ENCODE measurements around the gene ZNF492. TPM values are rescaled to one million over a fixed set of nuclear protein-coding genes. Genes with fewer than 3 reads are reported as not detected.

The ZNF492 gene
- total RNA-seq = 1.1 TPM

GRCh38 chr19:22633706-22634449, at the start of gene ZNF492:
Gene ZNF492, plus strand, starts transcription at chr19:22634324. Its CDS starts 19,076 bp downstream, at chr19:22653400.
- peak; percentile 11 to 95 (median 92) for DNase-seq (ENCODE audit: low read depth in 2 of 3, low spot score in 2 of 3)

- DNase-seq (ENCODE audit: low read depth in 2 of 3, low spot score in 2 of 3) = no peak
Measured at GRCh38 chr19:22595422-22595821, 38.7 kb upstream of the ZNF492 start.

- peak in 1 of 3 donors; percentile 1 for DNase-seq (ENCODE audit: low read depth in 2 of 3, low spot score in 2 of 3)
Measured at GRCh38 chr19:22595918-22596341, 38.2 kb upstream of the ZNF492 start.

DNA sequence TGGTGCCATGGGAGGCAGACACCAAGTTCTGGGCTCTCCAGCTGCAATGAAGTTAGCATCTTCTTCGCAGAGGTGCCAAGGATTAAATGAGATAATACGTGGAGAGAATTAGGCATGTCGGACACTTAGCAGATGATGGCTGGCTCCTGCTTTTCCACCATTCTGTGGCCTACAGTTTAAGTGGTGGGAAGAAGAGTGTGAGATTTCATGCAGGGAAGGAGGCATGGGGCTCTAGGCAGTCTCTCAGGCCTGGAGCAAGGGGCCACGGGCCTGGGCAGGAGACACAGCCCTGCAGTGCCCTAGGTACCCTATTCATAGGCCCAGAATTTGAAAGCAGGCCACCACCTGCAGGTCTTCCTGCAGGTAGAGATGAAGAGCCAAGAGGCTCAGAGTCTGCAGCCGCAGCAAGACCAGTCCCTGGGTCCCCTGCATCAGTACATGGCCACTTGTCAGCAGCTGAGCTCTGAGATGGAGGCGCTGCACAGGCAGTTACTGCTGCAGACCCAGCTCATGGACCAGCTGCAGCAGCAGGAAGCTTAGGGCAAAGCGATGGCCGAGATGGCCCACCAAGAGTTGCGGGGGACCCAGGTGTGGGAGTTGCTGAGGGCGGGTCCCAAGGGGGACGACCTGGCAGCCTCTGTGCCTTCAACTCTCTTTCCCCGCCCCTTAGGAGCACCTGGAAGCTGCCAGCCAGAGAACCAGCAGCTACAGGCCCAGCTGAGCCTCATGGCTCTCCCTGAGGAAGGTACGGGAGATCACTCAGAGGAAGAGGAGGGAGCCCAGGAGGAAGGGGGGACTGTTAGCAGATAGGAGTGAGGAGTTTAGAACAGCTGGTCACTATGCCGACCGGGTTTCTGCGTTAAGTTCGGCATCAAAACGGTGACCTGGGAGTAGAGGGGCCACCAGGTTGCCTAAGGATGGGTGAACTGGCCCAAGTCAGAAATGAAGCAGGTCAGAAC, 33.2 kb upstream of the ZNF492 start:
- DNase-seq (ENCODE audit: low read depth in 2 of 3, low spot score in 2 of 3) = no peak

GRCh38 chr19:22601906-22602630, 32.1 kb upstream of the ZNF492 start:
- no peak for DNase-seq (ENCODE audit: low read depth in 2 of 3, low spot score in 2 of 3)

- DNase-seq (ENCODE audit: low read depth in 2 of 3, low spot score in 2 of 3) = no peak
Measured at GRCh38 chr19:22602631-22603272, 31.4 kb upstream of the ZNF492 start.

GRCh38 chr19:22603518-22604440, 30.3 kb upstream of the ZNF492 start:
- no peak for DNase-seq (ENCODE audit: low read depth in 2 of 3, low spot score in 2 of 3)

- no peak for DNase-seq (ENCODE audit: low read depth in 2 of 3, low spot score in 2 of 3)
Measured at GRCh38 chr19:22604571-22605274, 29.4 kb upstream of the ZNF492 start.

DNA sequence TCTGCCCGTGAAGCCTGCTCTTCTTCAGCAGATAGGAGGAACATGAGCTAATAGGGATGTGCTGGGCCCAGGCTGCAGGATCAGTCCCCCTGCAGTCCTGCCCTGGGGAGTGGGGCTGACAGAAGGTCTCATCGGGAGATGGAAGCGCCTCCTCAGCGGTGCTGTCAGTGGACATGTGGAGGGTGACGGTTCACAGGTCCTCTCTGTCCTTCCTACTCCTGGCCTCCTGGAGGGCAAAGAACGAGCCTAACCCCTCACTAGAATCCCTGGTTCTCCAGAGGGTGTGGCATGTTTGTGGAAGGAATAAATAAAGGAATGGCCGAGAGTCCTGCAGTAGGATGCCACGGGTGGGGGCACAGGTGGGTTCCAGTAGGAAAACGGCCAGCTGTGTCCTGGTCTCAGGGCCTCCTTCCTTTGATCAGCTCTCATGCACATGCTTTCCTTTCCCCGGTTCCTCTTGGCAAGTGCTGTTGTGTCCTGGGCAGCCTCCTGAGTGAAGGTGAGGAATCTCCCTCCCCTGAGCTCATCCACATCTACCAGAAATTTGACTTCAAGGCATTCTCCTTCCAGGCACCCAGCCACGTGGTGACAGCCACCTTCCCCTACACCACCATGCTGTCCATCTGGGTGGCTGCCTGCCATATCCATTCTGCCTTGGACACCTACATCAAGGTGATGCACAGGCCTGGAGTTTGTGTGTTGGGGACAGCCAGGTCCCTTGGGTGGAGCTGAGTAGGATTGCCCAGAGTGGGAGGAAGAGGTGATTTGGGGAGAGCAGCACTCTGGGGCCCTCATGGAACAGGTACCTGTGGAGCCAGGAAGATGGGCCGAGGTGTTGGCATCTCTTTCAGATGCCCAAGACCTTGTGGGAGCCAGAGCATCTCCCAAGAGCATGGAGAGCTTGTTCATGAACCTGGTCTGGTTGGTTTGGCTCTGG, 28.6 kb upstream of the ZNF492 start:
- no peak for DNase-seq (ENCODE audit: low read depth in 2 of 3, low spot score in 2 of 3)

- no peak for DNase-seq (ENCODE audit: low read depth in 2 of 3, low spot score in 2 of 3)
Measured at GRCh38 chr19:22606212-22606553, 27.9 kb upstream of the ZNF492 start.

DNA sequence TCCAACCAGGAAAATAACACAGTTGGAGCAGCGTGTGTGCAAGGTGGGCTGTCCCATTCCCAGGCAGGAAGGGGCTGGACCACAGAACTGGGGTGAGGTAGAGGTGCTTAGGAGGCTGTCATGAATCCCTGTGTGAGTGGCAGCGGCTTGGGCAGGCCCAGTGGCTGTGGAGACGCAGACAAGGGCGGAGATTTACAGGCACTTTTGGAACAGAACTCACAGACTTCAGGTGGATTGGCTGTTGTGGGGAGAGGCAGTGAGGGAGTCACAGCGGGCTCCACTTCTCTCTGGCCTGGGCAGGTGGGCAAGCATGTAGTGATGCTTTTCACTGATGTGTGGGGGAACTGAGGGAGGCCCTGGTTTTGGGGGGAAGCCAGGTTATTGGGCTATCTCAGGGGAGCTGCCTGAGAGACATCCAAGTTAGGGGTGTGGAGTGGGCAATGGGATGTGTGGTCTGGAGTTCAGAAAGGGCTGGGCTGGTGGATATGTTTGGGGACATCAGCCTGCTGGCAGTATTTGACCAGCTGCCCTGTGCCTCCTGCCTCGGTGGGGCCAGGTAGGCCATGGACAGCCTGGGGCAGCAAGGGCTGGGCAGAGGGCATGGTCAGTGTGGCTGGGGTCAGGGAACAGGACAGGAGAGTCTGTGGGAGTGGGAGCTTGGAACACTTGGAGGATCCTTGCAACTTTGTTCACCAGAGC, 27.0 kb upstream of the ZNF492 start:
- no peak for DNase-seq (ENCODE audit: low read depth in 2 of 3, low spot score in 2 of 3)

GRCh38 chr19:22607653-22608430, 26.3 kb upstream of the ZNF492 start:
- no peak for DNase-seq (ENCODE audit: low read depth in 2 of 3, low spot score in 2 of 3)

DNA sequence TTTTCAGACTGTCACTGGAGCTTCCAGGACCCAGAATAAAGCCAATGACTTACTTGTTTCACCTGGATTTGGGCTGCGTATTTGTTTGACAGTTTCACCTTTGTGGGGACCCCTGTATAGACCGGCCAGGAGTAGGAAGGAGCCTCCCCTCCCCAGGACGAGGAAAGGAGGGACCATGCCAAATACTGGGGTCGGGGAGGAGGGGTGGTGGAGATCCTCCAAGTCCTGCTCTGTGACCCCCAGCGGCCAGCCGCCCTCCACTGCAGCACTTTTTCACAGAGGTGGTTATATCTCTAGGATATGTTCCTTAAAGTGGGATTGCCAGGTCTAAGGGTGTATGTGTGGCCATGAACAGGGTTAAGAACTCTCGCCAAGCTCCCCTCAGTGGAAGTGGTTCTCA, 25.7 kb upstream of the ZNF492 start:
- DNase-seq (ENCODE audit: low read depth in 2 of 3, low spot score in 2 of 3) = no peak

DNA sequence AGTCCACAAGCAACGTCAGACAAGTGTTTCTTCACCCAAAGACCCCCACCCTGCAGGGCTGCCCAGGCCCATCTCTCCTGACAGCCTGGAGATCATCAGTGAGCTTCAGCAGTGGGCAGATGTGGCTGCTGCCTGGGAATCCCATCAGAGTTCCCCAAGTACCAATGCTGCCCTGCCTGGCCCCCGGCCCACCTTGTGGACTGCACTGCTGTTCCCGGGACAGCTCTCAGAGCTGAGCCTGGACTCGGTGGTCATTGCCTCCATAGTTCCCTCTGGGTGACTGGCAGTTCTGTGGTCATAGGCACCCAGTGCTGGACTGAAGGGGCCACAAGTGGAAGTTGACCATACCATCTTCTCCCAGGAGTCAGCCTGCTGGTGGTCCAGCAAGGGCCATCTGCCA, 24.5 kb upstream of the ZNF492 start:
- DNase-seq (ENCODE audit: low read depth in 2 of 3, low spot score in 2 of 3) = no peak

- no peak for DNase-seq (ENCODE audit: low read depth in 2 of 3, low spot score in 2 of 3)
Measured at GRCh38 chr19:22610121-22610520, 24.0 kb upstream of the ZNF492 start.

DNA sequence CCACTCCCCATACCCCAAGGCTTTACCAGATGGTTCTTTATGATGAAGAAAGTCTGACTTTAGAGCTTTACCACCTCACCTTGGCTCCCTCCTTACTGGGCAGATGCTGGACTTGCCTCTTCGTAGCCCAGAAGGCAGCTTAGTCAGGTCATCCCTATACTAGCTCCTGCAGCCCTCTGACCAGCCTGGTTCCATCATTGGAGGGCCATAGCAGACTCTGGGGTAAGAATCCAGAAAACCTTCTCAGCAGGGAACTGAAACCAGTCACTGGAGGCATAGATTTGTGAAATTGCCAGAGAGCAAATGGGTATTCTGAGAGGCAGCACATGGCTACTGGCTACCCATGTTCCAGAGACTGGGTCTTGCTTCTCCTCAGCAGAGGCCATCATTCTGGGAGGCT, 21.8 kb upstream of the ZNF492 start:
- DNase-seq (ENCODE audit: low read depth in 2 of 3, low spot score in 2 of 3) = no peak

All from hematopoietic multipotent progenitor cell (in vitro differentiated cells).